GDM1 (cell line): Measurements from ENCODE around the gene BCCIP.

Experiments used
- DNase-seq: peaks from one replicate; lab custom pipeline; 2025; lab: John Stamatoyannopoulos, UW

BCCIP gene

GRCh38 chr10:125797994-125798662, 25.2 kb upstream of the BCCIP start:
- no peak for DNase-seq

GRCh38 chr10:125799451-125800182, 23.7 kb upstream of the BCCIP start:
- DNase-seq, result no peak

DNA sequence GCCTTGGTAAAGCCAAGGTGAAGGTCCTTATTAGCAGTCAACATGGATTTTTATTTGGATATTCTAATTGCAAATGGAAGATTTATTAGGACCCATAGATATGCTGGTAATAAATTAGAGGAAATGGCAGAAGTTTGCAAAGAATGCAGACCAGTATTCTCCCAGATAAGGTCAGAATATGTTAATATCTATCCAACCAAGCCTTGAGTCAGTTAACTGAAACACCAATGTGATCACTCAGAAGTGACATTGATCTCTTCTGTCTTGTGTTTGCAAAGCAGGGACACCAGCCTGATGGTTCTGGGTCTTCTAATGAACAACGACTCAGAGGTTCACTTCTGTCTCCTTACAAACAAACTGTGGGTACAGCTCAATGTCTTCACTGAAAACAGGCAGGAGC, 21.8 kb upstream of the BCCIP start:
- no peak for DNase-seq

- no peak for DNase-seq
These were observed 21.2 kb upstream of the BCCIP start for GRCh38 chr10:125802131-125802530.

DNA sequence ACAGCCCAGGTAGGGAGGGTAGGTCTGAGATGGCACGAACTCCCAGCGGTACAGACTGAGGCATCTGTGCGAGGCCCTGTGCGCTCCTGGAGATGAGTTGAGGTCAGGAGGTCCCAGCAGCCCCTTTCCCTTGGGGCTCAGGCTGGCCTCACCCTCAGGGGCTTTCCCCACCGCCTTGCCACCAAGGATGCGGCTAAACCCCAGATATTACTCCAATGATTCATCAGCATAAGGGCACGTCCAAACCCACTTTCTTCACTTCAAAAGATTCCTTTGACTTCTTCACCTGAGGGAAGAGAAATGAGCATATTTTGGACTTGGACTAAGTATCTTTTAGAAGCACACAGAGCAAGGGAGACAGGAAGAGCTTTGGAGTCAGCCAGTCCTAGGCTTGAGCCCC, 20.6 kb upstream of the BCCIP start:
- no peak for DNase-seq

- no peak for DNase-seq
These were observed 15.3 kb upstream of the BCCIP start for GRCh38 chr10:125808047-125808446.

- no peak for DNase-seq
These were observed 12.1 kb upstream of the BCCIP start for GRCh38 chr10:125811251-125811650.

DNA sequence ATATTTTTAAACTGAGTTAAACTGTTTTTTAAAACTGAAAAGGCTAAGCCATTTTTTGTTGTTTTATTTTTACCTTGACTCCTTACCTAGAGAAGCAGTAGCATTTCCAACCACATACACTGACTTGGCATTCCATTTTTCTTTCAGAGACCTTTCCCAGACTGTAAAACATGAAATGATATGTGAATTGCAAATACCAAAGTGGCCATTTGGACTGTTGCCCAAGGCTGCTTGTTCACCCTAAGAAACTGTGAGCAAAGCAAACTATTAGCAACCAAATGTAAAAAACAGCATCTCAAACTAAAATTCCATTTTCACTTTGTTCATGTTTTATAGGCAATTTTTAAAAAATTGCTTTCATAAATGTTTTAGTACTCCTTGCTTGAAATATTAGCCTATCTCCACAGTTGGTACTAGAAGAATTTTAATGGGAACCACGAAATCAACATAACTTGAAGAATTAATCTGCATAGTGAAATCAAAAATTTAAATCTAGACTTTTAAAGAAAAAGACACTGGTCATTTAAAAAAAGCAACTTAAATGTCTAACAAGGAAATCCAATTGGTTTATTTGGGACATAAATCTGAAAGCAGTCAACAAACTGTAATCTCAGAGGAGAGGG, 11.1 kb upstream of the BCCIP start:
- no peak for DNase-seq

DNA sequence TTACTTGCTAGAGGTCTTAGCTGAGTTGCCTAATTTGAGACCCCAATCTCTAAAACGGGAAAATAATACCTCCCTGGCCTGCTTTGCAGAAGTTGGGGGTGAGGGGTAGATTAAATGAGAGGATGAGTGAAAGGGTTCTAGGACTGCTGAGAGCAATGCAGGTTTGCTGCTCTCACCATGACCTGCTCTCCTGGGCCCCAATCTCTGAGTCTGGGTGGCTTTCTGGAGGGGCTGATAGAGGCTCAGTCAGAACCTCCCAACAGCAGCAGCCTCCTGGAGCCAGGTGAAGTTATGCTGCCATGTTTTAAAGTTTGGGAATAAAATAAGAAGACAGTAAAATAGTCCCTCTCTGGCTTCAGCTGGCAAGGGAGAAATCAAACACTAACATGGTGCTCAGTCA, 7.6 kb upstream of the BCCIP start:
- no peak for DNase-seq

DNA sequence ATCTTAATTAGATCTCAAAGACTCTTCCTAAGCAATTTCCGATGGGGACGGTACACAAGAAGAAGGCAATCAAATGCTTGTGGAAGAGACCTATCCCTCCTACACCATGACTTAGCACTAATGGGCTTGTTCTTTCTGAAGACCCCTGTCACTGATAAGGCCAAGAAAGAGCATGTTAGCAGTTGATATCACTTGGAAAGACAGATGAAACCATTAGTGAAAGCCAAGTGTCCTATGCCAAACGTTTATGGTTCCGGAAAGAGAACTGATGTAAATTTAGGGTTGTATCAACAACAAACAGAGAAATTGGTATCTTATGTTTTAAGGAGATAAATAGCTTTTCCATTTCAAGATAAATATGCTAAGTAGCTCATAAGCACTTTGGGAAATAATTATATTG, 6.8 kb upstream of the BCCIP start:
- no peak for DNase-seq

DNA sequence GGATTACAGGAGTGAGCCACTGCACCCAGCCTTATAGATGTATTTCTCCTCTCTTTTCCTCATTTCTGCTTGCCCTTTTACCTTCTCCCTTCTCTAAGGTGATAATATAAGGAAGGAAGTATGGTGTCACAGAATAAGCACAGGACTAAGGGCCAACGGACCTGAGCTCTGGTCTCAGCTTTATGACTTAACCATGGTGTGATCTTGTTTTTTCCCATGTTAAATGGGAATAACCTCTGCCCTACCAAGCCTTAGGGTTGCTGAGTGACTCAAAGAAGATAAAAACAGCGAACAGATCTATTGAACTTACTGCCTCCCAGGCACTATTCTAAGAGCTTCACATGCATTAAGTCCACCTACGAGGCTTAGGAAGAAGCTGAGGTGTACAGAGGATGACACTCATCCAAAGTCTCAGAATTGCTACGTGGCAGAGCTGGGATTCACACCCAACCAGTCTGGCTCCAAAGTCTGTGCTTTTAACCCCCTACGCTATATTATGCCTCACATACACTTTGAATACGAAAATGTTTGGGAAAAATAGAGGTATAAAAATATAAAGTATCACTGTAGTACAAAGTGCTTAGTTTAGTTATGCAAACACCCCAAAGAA, 5.9 kb upstream of the BCCIP start:
- no peak for DNase-seq

- DNase-seq, result no peak
These were observed 2.6 kb upstream of the BCCIP start for GRCh38 chr10:125820701-125821100.

DNA sequence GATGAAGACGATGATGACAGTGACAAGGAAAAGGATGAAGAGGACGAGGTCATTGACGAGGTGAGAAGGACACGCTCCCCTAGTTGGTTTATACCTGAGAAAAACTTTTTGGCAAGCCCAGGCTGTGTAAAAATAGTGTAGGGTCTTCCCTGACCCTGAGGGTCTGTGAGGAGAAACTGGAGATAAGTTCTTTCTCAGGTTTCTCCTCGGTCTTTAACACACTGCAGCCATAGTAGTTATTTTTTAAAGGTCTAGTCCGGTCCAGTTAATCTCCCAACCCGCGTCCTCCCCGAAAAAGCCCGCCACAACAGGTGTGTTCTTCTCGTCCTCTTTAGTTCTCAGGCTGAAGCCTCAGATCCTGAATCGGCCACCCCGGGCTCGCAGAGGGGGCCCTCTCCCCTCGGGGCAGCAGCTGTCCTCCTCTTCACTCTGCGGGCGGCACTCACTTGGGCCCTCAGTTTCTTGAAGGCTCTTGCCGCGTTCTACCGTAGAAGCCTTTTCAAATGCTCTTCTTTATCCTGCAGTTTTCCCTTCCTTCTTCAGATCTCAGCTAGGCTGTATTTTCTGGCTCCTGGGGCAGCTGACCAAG, 411 bp downstream of the BCCIP start:
- DNase-seq, result no peak

GRCh38 chr10:125824736-125825135, 1.4 kb downstream of the BCCIP start:
- no peak for DNase-seq

DNA sequence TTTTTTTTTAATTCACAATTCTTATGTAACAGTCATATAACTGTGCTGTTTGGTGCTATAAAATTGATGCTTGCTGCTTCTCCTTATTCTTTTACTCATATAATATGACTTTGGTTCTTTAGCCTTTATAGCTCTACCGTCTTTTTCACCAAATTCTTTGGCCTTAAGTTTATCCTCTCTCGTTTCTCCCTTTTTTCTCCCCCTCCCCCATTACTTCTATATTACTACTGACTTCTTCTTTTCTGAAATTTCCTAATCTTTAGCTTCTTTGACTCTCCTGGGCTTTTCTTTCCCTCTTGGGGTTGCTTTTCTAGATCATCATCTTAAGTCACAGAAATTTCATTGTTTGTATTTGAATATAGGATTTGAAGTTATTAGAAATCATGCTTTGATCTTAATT, 3.8 kb downstream of the BCCIP start:
- no peak for DNase-seq

DNA sequence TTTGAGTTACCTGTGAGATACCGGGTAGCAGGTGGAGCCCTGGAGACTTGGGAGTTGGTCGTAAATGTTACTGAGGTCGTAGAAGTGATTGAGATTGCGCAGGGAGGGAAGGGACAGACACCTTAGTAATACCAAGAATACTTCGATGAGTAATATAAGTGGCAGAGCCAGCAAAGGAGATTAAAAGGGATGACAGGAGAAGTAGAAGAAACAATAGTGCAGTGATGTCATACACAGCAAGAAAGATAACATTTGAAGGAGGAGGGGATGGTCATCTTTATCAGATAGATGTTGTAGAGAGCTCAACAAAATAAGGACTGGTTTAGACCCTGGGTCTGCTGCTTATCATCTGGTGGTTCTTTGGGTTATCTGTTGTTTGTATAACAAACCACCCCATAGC, 5.0 kb downstream of the BCCIP start:
- DNase-seq, result no peak

DNA sequence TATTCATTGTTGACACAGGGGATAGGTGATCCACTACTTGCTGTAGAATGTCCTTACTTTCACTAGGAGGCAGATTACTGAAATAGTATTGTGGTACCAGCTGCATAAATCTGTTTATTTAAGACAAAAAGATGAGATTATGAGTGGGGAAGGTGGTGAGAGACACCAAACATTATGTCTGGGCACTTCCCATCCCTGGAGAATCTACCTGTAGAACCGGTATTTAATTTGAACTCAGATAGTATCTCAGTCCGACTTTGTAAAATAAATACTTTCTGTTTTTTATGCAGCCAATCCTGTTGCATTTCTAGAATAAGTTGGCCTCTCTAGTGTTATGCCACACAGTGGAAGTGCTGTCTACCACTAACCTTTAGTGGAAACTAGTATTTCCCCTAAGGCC, 13.4 kb downstream of the BCCIP start:
- no peak for DNase-seq

GRCh38 chr10:125838802-125839575, 15.6 kb downstream of the BCCIP start:
- DNase-seq, result no peak

DNA sequence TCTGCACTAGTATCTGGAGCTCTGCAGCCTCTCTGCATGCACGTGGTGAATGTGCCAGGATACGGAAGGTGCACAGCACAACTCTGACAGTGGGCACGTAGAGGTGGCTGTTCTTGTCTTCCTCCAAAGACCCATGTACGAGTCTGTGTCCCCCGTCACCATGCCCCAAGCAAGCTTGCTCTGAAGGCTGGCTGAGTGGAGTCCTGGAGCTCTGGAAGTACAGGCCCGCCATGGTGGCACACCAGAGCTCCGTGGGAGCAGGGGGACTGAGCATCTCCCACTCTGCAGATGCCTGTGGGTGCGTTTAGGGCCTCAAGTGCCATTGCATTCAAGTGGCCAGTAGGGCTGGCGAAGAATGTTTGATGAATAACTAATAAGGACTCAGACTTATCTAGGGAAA, 17.1 kb downstream of the BCCIP start:
- no peak for DNase-seq

GRCh38 chr10:125840955-125841354, 17.6 kb downstream of the BCCIP start:
- no peak for DNase-seq

DNA sequence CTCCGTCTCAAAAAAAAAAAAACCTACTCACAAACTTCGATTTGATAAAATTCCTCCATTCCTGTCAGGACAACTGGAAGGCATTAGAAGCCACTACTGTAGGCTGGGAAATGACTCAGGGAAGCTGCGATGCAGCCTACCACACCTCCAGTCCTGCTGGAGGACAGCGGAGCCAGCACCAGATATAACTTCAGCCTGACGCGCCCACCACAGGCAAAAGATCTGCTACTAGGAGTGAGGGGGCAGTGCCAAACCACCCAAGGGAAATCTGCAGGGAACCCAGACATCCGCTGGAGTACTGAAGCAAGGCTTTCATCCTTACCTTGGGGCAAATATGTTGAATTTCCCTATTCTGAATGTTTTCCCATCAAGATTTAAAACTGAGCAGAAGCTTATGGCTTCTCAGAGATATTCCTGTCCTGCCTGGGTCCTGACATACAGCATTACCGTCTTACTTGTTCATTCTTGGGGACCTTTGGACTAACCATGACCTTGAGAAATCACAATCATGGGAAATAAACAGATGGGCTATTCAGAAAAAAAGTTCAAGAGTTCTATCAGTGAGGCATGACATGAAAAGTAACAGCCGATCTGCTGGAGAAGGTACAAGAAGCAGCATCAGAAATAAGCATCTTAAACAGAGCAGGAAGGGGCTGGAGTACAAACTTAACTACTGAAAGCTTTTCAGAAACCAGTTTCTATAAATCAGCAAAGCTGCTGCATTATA, 20.4 kb downstream of the BCCIP start:
- no peak for DNase-seq
